Brain microvascular endothelial cell (primary cell): Measurements from ENCODE around the gene NEGR1.

ENCODE experiments used
- DNase-seq: peaks from one replicate; pipeline ENCODE4 v3.0.0-alpha.2; 2020
- H3K27ac ChIP-seq: fragments of 250-450 bp; sonication (Bioruptor Pico); 2 replicates; pipeline ENCODE4 v1.5.1; 2020; ENCODE audit warnings: mild to moderate bottlenecking, moderate library complexity
- H3K27me3 ChIP-seq: fragments of 250-450 bp; sonication (Bioruptor Pico); replicated peaks from 2 replicates; pipeline ENCODE4 v1.5.1; 2020; ENCODE audit warnings: mild to moderate bottlenecking
- H3K36me3 ChIP-seq: fragments of 250-450 bp; sonication (Bioruptor Pico); replicated peaks from 2 replicates; pipeline ENCODE4 v1.5.1; 2020; ENCODE audit warnings: mild to moderate bottlenecking
- H3K4me3 ChIP-seq: 2 replicates; pipeline ENCODE4 v1.5.1; 2011; ENCODE audit warnings: low read depth, mild to moderate bottlenecking, control low read depth, low read length, moderate library complexity
- in situ Hi-C: cut with HindIII; loops from 2 replicates; pipeline ENCODE4 v1.10.0; 2017; ENCODE audit warnings: low sequenced_read_pairs, low pct_ligation_motif_present
- TF ChIP-seq, protein P1 (sequence below): IDR thresholded peaks from 2 replicates; pipeline ENCODE4 v1.5.1; 2011; ENCODE audit warnings: low read depth, mild to moderate bottlenecking, moderate library complexity, low read length, control low read depth, inconsistent platforms; ENCODE audit errors: missing control alignments

The NEGR1 gene

GRCh38 chr1:71649608-71650007 is 632.7 kb downstream of the NEGR1 start:
- Histone ChIP-seq H3K36me3 (no peaks in the 10 kb centered on the region), H3K27me3 (no peaks in the 10 kb centered on the region), H3K4me3 (no peak overlapping the region), H3K27ac (no peak overlapping the region)
- in situ Hi-C loops: no loop called here
- TF ChIP-seq, protein P1, sequence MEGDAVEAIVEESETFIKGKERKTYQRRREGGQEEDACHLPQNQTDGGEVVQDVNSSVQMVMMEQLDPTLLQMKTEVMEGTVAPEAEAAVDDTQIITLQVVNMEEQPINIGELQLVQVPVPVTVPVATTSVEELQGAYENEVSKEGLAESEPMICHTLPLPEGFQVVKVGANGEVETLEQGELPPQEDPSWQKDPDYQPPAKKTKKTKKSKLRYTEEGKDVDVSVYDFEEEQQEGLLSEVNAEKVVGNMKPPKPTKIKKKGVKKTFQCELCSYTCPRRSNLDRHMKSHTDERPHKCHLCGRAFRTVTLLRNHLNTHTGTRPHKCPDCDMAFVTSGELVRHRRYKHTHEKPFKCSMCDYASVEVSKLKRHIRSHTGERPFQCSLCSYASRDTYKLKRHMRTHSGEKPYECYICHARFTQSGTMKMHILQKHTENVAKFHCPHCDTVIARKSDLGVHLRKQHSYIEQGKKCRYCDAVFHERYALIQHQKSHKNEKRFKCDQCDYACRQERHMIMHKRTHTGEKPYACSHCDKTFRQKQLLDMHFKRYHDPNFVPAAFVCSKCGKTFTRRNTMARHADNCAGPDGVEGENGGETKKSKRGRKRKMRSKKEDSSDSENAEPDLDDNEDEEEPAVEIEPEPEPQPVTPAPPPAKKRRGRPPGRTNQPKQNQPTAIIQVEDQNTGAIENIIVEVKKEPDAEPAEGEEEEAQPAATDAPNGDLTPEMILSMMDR: no peak
- no peak for DNase-seq

DNA sequence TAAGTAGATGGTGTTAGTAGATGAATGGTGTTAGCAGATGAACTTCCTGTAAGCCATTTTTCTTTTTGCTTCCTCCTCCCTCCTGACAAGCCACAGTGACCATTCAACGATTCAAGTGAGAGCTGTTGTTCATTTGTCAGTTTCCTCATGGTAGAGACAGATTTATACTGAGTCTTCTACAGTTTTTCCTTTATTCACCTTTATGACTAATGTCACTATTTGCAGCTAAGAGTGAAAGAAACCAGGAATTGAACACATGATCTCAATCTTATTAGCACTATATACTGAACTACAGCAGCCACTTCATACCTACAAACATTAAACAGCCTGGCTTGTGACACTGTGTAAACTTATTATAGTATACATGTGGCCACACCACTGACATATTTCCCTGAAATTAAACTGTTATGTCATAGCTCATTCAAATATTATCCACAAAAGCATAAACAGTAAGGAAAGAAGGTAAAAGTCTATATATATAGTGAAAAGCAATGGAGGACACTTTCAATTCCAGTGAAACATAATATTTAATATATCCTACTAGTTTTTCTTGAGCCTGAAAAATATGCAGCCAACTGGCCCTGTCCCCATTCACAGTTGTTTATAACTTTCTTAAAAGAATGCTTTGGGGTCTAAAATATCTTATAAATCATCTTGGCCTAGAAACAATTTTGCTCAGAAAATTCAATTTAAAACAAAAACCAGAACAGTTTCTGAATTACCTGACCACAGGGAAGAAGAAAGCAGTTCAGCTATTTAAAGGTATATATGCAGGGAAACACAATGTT is 634.6 kb downstream of the NEGR1 start:
- Histone ChIP-seq H3K4me3 (no peak overlapping the region), H3K36me3 (no peaks in the 10 kb centered on the region), H3K27ac (no peak overlapping the region), H3K27me3 (no peaks in the 10 kb centered on the region)
- in situ Hi-C loops: no loop called here
- TF ChIP-seq, protein P1: no peak
- DNase-seq: no peak

DNA sequence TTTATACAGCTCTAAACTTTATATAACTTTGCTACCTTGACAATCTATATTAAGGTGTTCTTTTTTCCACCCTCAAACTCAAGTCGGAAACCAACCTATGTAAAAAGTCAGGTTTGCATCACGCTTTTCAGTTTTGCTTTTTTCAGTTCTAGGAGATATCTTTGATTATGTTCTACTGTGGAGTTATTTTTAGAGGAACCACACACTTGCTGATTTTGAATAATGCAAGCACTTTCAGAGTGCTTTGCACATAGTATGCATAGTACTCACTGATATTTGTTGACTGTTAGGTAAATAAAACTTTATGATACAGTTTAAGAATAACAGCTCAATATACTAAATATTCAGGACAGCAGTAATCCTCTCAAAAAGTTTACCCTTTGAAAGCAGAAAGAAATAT is 637.3 kb downstream of the NEGR1 start:
- no peaks in the 10 kb centered on the region for H3K27me3 ChIP-seq
- H3K4me3 ChIP-seq: no peak overlapping the region
- TF ChIP-seq, protein P1: no peak
- DNase-seq: no peak
- no peak overlapping the region for H3K27ac ChIP-seq
- no peaks in the 10 kb centered on the region for H3K36me3 ChIP-seq
- in situ Hi-C loops: no loop called here

GRCh38 chr1:71641903-71642302 is 640.4 kb downstream of the NEGR1 start:
- no peak for DNase-seq
- TF ChIP-seq, protein P1: no peak
- Histone ChIP-seq H3K36me3 (no peaks in the 10 kb centered on the region), H3K4me3 (no peak overlapping the region), H3K27ac (no peak overlapping the region), H3K27me3 (no peaks in the 10 kb centered on the region)
- in situ Hi-C loops: no loop called here

DNA sequence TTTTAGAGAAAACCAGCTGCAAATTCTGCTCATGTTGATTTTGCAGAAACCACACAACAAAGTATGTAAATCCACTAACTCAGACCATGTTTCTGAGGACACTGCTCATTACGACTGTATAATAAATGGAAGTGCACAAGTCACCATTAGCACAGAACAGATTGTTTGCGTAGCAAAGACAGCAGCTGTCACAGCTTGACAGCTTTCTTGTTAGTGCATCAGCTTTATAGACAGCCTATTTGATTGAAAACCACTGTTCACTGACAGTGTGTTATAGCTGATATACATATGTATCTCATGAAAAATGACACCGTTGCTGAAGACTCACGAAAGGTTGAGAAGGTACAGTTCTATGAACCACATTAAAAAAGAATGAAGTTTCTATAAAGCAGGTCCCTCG is 641.3 kb downstream of the NEGR1 start:
- no peak for DNase-seq
- TF ChIP-seq, protein P1: no peak
- in situ Hi-C loops: no loop called here
- H3K27ac ChIP-seq: no peak overlapping the region
- H3K4me3 ChIP-seq: no peak overlapping the region
- no peaks in the 10 kb centered on the region for H3K36me3 ChIP-seq
- no peaks in the 10 kb centered on the region for H3K27me3 ChIP-seq

GRCh38 chr1:71640116-71640515 is 642.2 kb downstream of the NEGR1 start:
- in situ Hi-C loops: no loop called here
- no peak overlapping the region for H3K27ac ChIP-seq
- H3K27me3 ChIP-seq: no peaks in the 10 kb centered on the region
- DNase-seq: no peak
- no peaks in the 10 kb centered on the region for H3K36me3 ChIP-seq
- TF ChIP-seq, protein P1: no peak
- H3K4me3 ChIP-seq: no peak overlapping the region
